LNCaP clone FGC (cell line): Measurements from ENCODE around the gene ACTR8.

Experiments used
- DNase-seq: peaks from one replicate; pipeline ENCODE4 v3.0.0-alpha.2; 2011; ENCODE audit warnings: low read depth
- H3K4me3 ChIP-seq: 2 replicates; pipeline ENCODE4 v1.5.1; 2011; ENCODE audit warnings: mild to moderate bottlenecking, low read depth, low read length, control low read depth
- CTCF ChIP-seq: IDR thresholded peaks from 2 replicates; pipeline ENCODE4 v1.5.1; 2012; ENCODE audit warnings: mild to moderate bottlenecking; ENCODE audit not compliant: control insufficient read depth, insufficient read depth; ENCODE audit errors: extremely low read depth

ACTR8 gene

GRCh38 chr3:53824795-53825194 is 57.2 kb downstream of the ACTR8 start:
- no peak for TF ChIP-seq CTCF
- DNase-seq, result no peak
- H3K4me3 ChIP-seq, result no peak overlapping the region

GRCh38 chr3:53823956-53824657 is 57.8 kb downstream of the ACTR8 start:
- H3K4me3 ChIP-seq, result no peak overlapping the region
- no peak for TF ChIP-seq CTCF
- DNase-seq, result no peak

GRCh38 chr3:53823026-53823955 is 58.7 kb downstream of the ACTR8 start:
- no peak for DNase-seq
- no peak for TF ChIP-seq CTCF
- H3K4me3 ChIP-seq, result no peak overlapping the region

GRCh38 chr3:53822331-53822741 is 59.6 kb downstream of the ACTR8 start:
- no peak overlapping the region for H3K4me3 ChIP-seq
- no peak for TF ChIP-seq CTCF
- DNase-seq, result no peak

- no peak for DNase-seq
- TF ChIP-seq CTCF, result no peak
- no peak overlapping the region for H3K4me3 ChIP-seq
Measured at GRCh38 chr3:53821631-53822121, 60.3 kb downstream of the ACTR8 start.

GRCh38 chr3:53820756-53821580 is 61.0 kb downstream of the ACTR8 start:
- no peak for TF ChIP-seq CTCF
- DNase-seq, result no peak
- no peak overlapping the region for H3K4me3 ChIP-seq
